Measurements from ENCODE around the gene C11orf16. TPM values are rescaled to one million over a fixed set of nuclear protein-coding genes. Genes with fewer than 3 reads are reported as not detected.
A peak's percentile ranks its signal among the peaks of the same experiment; 100 is the strongest.

The C11orf16 gene
- total RNA-seq, 1 donor from 2014 or later = not detected

DNA sequence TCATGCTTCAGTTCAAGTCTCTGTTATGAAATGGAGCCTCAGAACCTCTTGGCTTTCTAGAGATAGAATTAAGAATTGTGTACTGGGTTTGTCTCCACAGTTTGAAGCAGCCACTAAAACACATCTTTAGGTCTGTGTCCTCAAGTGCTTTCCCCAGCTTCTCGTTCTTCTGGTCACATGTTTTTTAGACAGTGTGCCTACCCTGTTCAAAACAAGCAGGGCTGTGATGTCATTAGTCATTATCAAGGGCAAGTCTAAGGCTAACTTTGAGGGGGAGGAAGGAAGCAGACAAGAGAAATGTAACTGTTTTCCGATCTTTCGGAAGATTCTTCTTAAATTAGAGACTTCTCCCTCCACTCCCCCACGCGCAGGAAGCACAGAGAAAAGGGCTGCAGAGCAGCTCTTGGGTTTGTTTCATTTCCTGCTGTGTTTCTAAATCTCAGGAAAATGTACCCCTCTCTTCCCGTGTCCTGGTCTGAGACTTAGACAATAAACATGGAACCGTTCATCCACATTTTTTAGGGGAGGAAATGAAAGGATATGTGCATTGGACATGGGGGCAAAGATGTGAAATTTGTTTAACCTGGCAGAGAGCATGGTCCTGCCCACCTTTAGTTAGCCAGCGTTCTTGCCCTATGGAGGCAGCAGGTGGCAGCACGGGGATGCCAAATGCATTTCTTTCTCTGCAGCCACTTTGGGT is 18.6 kb downstream of the C11orf16 start:
- peak overlapping the region; percentile 67 for H3K4me2 ChIP-seq (ENCODE audit: low read length)
- TF ChIP-seq, protein P1, sequence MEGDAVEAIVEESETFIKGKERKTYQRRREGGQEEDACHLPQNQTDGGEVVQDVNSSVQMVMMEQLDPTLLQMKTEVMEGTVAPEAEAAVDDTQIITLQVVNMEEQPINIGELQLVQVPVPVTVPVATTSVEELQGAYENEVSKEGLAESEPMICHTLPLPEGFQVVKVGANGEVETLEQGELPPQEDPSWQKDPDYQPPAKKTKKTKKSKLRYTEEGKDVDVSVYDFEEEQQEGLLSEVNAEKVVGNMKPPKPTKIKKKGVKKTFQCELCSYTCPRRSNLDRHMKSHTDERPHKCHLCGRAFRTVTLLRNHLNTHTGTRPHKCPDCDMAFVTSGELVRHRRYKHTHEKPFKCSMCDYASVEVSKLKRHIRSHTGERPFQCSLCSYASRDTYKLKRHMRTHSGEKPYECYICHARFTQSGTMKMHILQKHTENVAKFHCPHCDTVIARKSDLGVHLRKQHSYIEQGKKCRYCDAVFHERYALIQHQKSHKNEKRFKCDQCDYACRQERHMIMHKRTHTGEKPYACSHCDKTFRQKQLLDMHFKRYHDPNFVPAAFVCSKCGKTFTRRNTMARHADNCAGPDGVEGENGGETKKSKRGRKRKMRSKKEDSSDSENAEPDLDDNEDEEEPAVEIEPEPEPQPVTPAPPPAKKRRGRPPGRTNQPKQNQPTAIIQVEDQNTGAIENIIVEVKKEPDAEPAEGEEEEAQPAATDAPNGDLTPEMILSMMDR (IDR thresholded peaks at IDR 0.05; ENCODE audit: insufficient read depth, low read depth, low read length) = peak; percentile 62
- TF ChIP-seq EZH2 (IDR thresholded peaks at IDR 0.05; ENCODE audit: insufficient read depth, low read length) = no peak
- peaks cover 15% of the 10 kb centered on the region for H3K36me3 ChIP-seq (ENCODE audit: insufficient read depth, low read length)

DNA sequence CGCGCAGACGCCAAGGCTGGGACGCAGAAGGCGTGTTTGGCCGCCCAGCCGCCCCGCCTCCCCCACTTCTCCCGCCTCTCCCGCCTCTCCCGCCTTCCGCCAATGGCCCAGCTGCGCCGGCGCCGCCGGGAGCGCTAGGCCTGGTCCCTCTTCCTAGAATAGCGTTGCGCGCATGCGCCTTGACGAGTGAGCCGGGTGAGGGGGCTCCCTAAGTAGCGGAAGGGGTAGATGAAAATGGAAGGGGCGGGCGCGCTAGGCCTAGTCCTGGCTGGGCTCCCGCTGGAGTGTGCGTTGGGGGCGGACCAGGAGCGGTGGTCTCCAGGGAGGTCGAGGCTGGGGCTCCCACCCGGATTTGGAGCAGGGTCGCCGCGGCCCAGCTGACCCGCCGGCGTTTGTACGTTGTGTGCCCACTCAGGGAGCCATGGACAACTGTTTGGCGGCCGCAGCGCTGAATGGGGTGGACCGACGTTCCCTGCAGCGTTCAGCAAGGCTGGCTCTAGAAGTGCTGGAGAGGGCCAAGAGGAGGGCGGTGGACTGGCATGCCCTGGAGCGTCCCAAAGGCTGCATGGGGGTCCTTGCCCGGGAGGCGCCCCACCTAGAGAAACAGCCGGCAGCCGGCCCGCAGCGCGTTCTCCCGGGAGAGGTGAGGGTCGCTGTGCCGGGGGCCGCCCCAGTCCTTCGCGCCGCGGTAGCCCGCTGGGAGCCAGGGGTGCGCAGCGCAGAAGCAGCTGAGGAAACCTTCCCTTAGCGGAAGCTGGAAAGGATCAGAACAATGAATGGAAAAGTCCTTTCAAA is 21.5 kb downstream of the C11orf16 start, which contains the start of gene AKIP1:
Gene AKIP1, plus strand, starts transcription at position 161 of the 795 bp plus-strand sequence. Its CDS starts 261 bp downstream, at position 422.
- H3K27ac ChIP-seq (ENCODE audit: low read depth, low read length) = peak within 1 kb of the TSS; percentile 93
- H2AFZ ChIP-seq (ENCODE audit: low read depth, low read length) = peak within 1 kb of the TSS; percentile 92
- H3K36me3 Mint-ChIP-seq (ENCODE audit: low read depth, unreplicated experiment) = no peaks in the 10 kb centered on the region

More for the DNA sequence above, 18.6 kb downstream of the C11orf16 start:
- Histone ChIP-seq H3K27ac (ENCODE audit: low read depth, low read length) (peak overlapping the region; percentile 4), H3K79me2 (ENCODE audit: insufficient read depth, low read length) (peaks cover 28% of the 10 kb centered on the region), H3K4me3 (ENCODE audit: insufficient read depth, low read depth, low read length) (no peak overlapping the region), H4K20me1 (ENCODE audit: insufficient read depth, low read length) (peaks cover 5% of the 10 kb centered on the region), H2AFZ (ENCODE audit: low read depth, low read length) (no peak overlapping the region), H3K9me3 (ENCODE audit: insufficient read depth, low read depth, low read length) (no peaks in the 10 kb centered on the region), H3K27me3 (ENCODE audit: insufficient read depth, low read length) (no peaks in the 10 kb centered on the region), H3K9ac (ENCODE audit: low read length) (peak overlapping the region; percentile 28), H3K4me1 (ENCODE audit: insufficient read depth, low read length) (peaks cover 52% of the 10 kb centered on the region)
- H3K4me3 Mint-ChIP-seq (ENCODE audit: unreplicated experiment) = peak overlapping the region; percentile 77
- FAIRE-seq (no peak), DNase-seq (ENCODE audit: low read depth) (peak; percentile 47)
- peaks cover 59% of the 10 kb centered on the region for H3K4me1 Mint-ChIP-seq (ENCODE audit: low read depth, unreplicated experiment)
- H3K27me3 Mint-ChIP-seq (ENCODE audit: low read depth, unreplicated experiment) = no peaks in the 10 kb centered on the region
- peak overlapping the region; percentile 38 for H3K27ac Mint-ChIP-seq (ENCODE audit: unreplicated experiment)
- no peaks in the 10 kb centered on the region for H3K9me3 Mint-ChIP-seq (ENCODE audit: unreplicated experiment)
- H3K36me3 Mint-ChIP-seq (ENCODE audit: low read depth, unreplicated experiment) = peaks cover 3% of the 10 kb centered on the region

More for the DNA sequence above, 21.5 kb downstream of the C11orf16 start, which contains the start of gene AKIP1:
- peak; percentile 90 for DNase-seq (ENCODE audit: low read depth)
- peak within 1 kb of the TSS; percentile 83 for H3K27ac Mint-ChIP-seq (ENCODE audit: unreplicated experiment)
- H3K36me3 ChIP-seq (ENCODE audit: insufficient read depth, low read length) = peaks cover 2% of the 10 kb centered on the region
- H3K4me1 Mint-ChIP-seq (ENCODE audit: low read depth, unreplicated experiment) = peaks cover 48% of the 10 kb centered on the region
- H3K9me3 ChIP-seq (ENCODE audit: insufficient read depth, low read depth, low read length) = no peaks in the 10 kb centered on the region
- no peak for FAIRE-seq
- H3K4me3 Mint-ChIP-seq (ENCODE audit: unreplicated experiment) = peak within 1 kb of the TSS; percentile 93
- peaks cover 25% of the 10 kb centered on the region for H3K79me2 ChIP-seq (ENCODE audit: insufficient read depth, low read length)
- no peaks in the 10 kb centered on the region for H4K20me1 ChIP-seq (ENCODE audit: insufficient read depth, low read length)
- no peaks in the 10 kb centered on the region for H3K27me3 ChIP-seq (ENCODE audit: insufficient read depth, low read length)
- H3K27me3 Mint-ChIP-seq (ENCODE audit: low read depth, unreplicated experiment) = no peaks in the 10 kb centered on the region
- H3K4me3 ChIP-seq (ENCODE audit: insufficient read depth, low read depth, low read length) = peak within 1 kb of the TSS; percentile 84
- peak within 1 kb of the TSS; percentile 94 for H3K9ac ChIP-seq (ENCODE audit: low read length)
- peaks cover 38% of the 10 kb centered on the region for H3K4me1 ChIP-seq (ENCODE audit: insufficient read depth, low read length)
- TF ChIP-seq, protein P1 (IDR thresholded peaks at IDR 0.05; ENCODE audit: insufficient read depth, low read depth, low read length) = no peak
- no peak for TF ChIP-seq EZH2 (IDR thresholded peaks at IDR 0.05; ENCODE audit: insufficient read depth, low read length)
- peak within 1 kb of the TSS; percentile 95 for H3K4me2 ChIP-seq (ENCODE audit: low read length)
- no peaks in the 10 kb centered on the region for H3K9me3 Mint-ChIP-seq (ENCODE audit: unreplicated experiment)
